ENCODE data around the gene BANP.

- TF ChIP-seq, protein P1, sequence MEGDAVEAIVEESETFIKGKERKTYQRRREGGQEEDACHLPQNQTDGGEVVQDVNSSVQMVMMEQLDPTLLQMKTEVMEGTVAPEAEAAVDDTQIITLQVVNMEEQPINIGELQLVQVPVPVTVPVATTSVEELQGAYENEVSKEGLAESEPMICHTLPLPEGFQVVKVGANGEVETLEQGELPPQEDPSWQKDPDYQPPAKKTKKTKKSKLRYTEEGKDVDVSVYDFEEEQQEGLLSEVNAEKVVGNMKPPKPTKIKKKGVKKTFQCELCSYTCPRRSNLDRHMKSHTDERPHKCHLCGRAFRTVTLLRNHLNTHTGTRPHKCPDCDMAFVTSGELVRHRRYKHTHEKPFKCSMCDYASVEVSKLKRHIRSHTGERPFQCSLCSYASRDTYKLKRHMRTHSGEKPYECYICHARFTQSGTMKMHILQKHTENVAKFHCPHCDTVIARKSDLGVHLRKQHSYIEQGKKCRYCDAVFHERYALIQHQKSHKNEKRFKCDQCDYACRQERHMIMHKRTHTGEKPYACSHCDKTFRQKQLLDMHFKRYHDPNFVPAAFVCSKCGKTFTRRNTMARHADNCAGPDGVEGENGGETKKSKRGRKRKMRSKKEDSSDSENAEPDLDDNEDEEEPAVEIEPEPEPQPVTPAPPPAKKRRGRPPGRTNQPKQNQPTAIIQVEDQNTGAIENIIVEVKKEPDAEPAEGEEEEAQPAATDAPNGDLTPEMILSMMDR (conservative IDR thresholded peaks at IDR 0.05): no peak
- no peak for TF ChIP-seq ZFX (IDR thresholded peaks at IDR 0.05)
Observed at GRCh38 chr16:88103581-88104188, 152.5 kb downstream of the BANP start.

Data from C4-2B (cell line).